BLaER1 (cell line): ENCODE measurements around the gene C11orf24.
"Not testable (repeated sequence)": the region's sequence is repeated elsewhere in the genome, so short reads cannot be mapped to it uniquely, and the experiment has no call there.

Experiments used
- H3K27ac ChIP-seq: shearing (Covaris generic); formaldehyde crosslinking; 2 replicates; pipeline ENCODE4 v1.8.1; 2022
- H3K27me3 ChIP-seq: shearing (Covaris generic); formaldehyde crosslinking; 2 replicates; pipeline ENCODE4 v1.8.1; 2022
- H3K36me3 ChIP-seq: shearing (Covaris generic); formaldehyde crosslinking; 2 replicates; pipeline ENCODE4 v1.8.1; 2022
- H3K4me1 ChIP-seq: shearing (Covaris generic); formaldehyde crosslinking; 2 replicates; pipeline ENCODE4 v1.8.1; 2022
- H3K4me2 ChIP-seq: shearing (Covaris generic); formaldehyde crosslinking; 2 replicates; pipeline ENCODE4 v1.8.1; 2022
- H3K4me3 ChIP-seq: shearing (Covaris generic); formaldehyde crosslinking; 2 replicates; pipeline ENCODE4 v1.8.1; 2022
- H3K9ac ChIP-seq: shearing (Covaris generic); formaldehyde crosslinking; 2 replicates; pipeline ENCODE4 v1.8.1; 2022
- H3K9me3 ChIP-seq: shearing (Covaris generic); formaldehyde crosslinking; 2 replicates; pipeline ENCODE4 v1.8.1; 2022
- H4K20me1 ChIP-seq: shearing (Covaris generic); formaldehyde crosslinking; 2 replicates; pipeline ENCODE4 v1.8.1; 2022
- Cebpa-rat ChIP-seq: shearing (Covaris generic); IDR thresholded peaks from 2 replicates; pipeline ENCODE4 v1.8.1; 2022

C11orf24 gene

DNA sequence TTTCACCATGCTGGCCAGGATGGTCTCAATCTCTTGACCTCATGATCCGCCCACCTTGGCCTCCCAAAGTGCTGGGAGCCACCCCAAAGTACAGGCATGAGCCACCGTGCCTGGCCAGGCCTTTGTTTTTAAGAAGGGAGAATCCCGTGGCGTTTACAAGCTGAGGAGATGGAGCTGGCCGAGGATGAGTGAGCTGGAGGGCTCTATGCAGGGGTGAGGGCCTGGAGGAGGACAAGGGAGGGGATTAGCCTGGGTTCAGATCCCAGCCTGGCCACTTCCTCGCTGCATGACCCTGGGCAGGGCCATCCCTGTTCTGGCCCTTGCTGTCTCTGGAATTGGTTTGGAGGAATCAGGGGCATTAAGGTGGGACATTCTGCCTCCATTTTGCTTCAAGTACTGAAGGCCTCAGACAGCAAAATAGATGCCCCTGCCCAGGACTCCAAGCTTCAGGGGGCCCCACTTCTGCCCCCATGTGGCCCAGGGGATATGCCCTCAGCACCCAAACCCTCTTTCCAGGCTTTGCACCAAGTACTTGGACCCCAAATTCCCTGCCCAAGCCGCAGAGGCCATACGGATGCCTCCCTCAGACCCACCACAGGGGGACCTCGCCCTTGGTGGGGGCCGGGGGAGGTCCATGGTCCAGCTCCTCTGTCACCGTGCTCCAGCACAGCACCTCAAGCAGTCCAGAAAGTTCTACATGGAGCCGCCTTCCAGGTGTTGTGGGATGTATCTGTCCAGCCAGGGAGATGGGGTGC is 28.5 kb upstream of the C11orf24 start:
- Histone ChIP-seq H3K27ac (no peak overlapping the region), H4K20me1 (no peaks in the 10 kb centered on the region), H3K4me1 (peaks cover 69% of the 10 kb centered on the region), H3K9me3 (peaks cover 16% of the 10 kb centered on the region), H3K4me2 (no peak overlapping the region), H3K4me3 (no peak overlapping the region), H3K9ac (no peak overlapping the region), H3K36me3 (peaks cover 8% of the 10 kb centered on the region; the same call in 1 of the 2 replicates), H3K27me3 (no peaks in the 10 kb centered on the region)
- no peak for TF ChIP-seq Cebpa-rat

DNA sequence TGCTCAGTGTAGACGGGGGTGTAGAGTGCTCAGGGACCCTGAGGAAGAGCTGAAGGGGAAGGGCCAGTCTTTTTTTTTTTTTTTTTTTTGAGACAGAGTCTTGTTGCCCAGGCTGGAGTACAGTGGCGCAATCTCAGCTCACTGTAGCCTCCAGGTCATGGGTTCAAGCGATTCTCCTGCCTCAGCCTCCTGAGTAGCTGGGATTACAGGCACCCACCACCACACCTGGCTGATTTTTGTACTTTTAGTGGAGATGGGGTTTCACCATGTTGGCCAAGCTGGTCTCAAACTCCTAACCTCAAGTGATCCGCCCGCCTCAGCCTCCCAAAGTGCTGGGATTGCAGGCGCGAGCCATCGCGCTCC is 27.7 kb upstream of the C11orf24 start:
- H3K9me3 ChIP-seq = peaks cover 11% of the 10 kb centered on the region
- H3K4me1 ChIP-seq = peaks cover 64% of the 10 kb centered on the region
- H3K27ac ChIP-seq = peak overlapping the region; percentile 56; the same call in 1 of the 2 replicates
- not testable (repeated sequence) for H3K27me3 ChIP-seq, H3K4me2 ChIP-seq, H3K9ac ChIP-seq, H4K20me1 ChIP-seq, H3K4me3 ChIP-seq, H3K36me3 ChIP-seq

DNA sequence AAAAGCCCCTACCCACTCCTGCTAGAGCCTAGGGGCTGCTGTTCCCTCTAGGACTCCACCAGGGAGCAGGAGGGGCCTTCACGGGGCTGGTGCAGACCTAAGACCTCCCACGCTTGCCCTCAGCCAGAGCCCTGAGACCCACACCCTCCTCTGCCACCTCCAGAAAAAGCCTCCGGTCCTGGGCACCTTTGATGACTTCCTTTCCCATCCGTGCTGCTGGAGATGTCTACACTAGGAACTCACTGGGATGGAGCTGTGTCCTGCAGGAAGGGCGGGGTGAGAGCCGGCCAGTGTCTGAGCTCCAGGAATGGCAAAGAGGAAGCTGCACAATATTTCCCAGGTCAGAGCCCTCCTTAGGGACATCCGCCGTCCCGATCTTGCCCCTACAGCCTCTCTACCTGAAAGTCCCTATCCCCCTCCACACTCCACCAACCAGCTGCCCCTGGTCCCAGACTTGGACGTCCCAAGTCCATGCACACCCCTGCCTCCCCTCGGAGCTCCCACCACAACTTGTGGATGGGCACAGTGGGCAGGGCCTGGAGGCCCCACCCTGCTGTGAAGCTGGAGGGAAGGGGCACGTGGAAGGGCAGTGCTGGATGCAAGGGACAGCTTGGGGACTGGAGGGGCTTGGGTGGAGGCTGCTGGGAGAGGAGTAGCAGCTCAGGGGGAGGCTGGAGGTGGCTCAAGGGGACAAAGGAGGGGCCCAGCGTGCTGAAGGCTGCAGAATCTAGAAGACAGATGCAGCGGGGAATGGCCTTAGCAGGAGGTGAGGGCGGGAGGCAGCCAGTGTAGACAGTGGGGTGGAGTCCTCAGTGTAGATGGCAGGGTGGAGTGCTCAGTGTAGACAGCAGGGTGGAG is 27.1 kb upstream of the C11orf24 start:
- Histone ChIP-seq H3K9me3 (peaks cover 5% of the 10 kb centered on the region), H3K9ac (no peak overlapping the region), H3K4me1 (peaks cover 64% of the 10 kb centered on the region), H3K27ac (peak overlapping the region; percentile 56; the same call in 1 of the 2 replicates), H3K4me2 (peak overlapping the region; percentile 22; the same call in 1 of the 2 replicates), H3K4me3 (no peak overlapping the region), H3K27me3 (no peaks in the 10 kb centered on the region), H3K36me3 (no peaks in the 10 kb centered on the region), H4K20me1 (no peaks in the 10 kb centered on the region)
- no peak for TF ChIP-seq Cebpa-rat

DNA sequence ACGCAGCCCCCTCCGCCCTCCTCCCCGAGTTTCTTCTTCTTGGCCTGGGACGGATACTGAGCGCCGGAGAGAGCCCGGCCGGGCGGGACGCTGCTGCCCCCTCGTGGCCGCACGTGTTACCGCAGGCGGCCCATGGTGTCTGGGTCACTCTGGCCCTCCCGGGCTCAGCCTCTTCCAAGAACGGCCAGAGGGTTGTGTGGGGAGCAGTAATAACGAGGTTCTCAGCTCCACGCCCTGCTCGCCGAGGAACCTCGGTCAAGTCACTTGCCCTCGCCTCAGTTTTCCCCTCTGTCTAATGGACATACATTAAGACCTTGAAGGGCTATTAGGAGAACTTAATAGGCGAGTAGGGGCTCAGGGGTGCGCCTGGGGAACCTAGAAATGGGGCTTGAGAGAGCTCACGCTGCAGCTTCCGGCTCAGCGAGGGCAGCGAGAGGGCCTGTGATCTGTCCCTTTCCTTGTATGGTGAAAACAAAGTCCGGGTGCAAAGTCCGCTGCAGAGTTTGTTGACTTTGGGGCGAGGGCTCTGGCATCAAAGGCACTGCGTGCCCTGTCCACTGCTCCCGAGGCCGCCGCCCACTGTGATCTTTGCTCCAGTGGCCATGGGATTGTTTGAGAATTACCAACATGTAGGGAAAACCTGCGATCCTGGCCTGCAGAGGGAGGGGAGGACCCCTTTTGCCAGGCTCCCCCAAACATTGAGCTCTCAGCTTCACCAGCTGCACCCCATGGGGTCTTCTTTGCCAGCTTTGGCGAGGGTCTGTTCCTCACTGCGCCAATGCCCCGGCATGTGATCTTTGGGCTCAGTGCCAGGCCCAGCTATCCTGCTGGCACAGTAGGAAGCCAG is 26.3 kb upstream of the C11orf24 start:
- H3K4me1 ChIP-seq = peaks cover 64% of the 10 kb centered on the region
- H3K4me2 ChIP-seq = peak overlapping the region; percentile 47
- no peaks in the 10 kb centered on the region for H3K36me3 ChIP-seq
- no peak for TF ChIP-seq Cebpa-rat
- no peak overlapping the region for H3K4me3 ChIP-seq
- H3K27me3 ChIP-seq = no peaks in the 10 kb centered on the region
- no peaks in the 10 kb centered on the region for H4K20me1 ChIP-seq
- no peak overlapping the region for H3K9ac ChIP-seq
- peak overlapping the region; percentile 56; the same call in 1 of the 2 replicates for H3K27ac ChIP-seq
- H3K9me3 ChIP-seq = no peaks in the 10 kb centered on the region

DNA sequence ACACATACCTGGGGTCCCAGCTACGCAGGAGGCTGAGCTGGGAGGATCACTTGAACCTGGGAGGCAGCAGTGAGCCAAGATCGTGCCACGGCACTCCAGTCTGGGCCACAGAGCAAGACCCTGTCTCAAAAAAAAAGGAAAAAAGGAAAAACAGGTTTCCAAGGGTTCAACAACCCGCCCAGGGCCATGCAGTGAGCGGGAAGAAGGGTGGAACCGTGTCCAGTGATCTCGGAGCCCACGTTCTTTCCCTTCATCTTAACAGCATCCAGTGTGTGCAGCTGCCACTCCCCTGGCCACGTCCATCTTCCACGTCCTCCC is 25.7 kb upstream of the C11orf24 start:
- Histone ChIP-seq H3K27ac (no peak overlapping the region), H3K9ac (no peak overlapping the region), H3K4me1 (peaks cover 64% of the 10 kb centered on the region), H4K20me1 (no peaks in the 10 kb centered on the region), H3K4me2 (peak overlapping the region; percentile 47), H3K36me3 (no peaks in the 10 kb centered on the region), H3K9me3 (no peaks in the 10 kb centered on the region), H3K27me3 (no peaks in the 10 kb centered on the region), H3K4me3 (no peak overlapping the region)
- TF ChIP-seq Cebpa-rat = no peak

DNA sequence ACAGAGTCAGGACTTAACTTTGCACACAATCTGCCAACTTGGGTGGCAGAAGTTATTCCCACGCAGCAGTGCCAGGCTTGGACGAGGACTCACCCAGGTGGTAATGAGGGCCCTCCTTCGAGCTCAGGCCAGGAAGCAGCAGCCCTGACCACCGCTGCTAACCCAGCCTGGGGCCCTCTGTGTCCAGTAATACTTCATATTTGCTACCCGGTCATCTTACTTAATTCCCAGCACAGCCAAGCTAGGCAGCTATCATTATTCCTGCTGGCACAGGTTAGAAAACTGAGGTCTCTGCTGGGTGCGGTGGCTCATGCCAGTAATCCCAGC is 25.2 kb upstream of the C11orf24 start:
- H3K27me3 ChIP-seq = no peaks in the 10 kb centered on the region
- peaks cover 60% of the 10 kb centered on the region for H3K4me1 ChIP-seq
- H3K4me2 ChIP-seq = peak overlapping the region; percentile 47
- no peaks in the 10 kb centered on the region for H4K20me1 ChIP-seq
- no peaks in the 10 kb centered on the region for H3K36me3 ChIP-seq
- H3K4me3 ChIP-seq = no peak overlapping the region
- H3K9ac ChIP-seq = peak overlapping the region; percentile 35; the same call in 1 of the 2 replicates
- no peaks in the 10 kb centered on the region for H3K9me3 ChIP-seq
- no peak for TF ChIP-seq Cebpa-rat
- 0 out of 2 replicates have a peak overlapping the region, but pooled peaks have one; percentile 52 for H3K27ac ChIP-seq

DNA sequence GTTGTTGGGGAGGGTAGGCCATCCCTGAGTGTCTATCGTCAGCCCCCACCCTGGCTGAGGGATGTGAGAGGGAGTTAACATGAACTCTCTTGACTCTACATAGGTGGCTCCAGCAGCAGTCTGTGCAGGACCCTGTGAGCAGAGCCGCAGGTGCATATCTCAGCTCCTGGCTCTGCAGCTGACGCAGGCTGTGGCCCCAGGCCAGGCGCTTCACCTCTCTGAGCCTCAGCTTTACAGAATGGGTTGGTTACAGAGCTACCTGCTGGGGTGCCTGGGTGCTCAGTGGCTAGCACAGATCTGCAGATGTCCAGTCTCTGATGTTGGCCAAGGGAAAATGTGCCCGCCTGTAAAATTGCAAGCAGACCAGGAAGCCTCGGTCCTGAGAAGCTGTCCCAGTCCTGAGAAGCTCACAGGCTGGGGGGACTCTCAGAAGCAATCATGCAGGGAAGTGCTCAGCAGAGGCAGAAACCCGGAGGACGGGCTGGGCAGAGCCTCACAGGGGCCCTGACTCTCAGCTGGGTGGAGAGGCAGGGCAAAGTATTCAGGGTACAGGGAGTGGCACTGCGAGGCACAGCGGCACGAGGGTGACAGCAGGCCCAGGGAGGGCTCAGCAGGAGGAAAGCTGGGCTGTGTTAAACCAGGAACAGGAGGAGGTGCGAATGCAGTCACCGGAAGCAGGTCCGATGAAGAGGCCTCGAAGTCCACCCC is 24.7 kb upstream of the C11orf24 start:
- H3K4me2 ChIP-seq = peak overlapping the region; percentile 47
- no peaks in the 10 kb centered on the region for H3K9me3 ChIP-seq
- H3K27me3 ChIP-seq = no peaks in the 10 kb centered on the region
- no peak for TF ChIP-seq Cebpa-rat
- no peaks in the 10 kb centered on the region for H3K36me3 ChIP-seq
- peaks cover 55% of the 10 kb centered on the region for H3K4me1 ChIP-seq
- peak overlapping the region; percentile 35; the same call in 1 of the 2 replicates for H3K9ac ChIP-seq
- no peaks in the 10 kb centered on the region for H4K20me1 ChIP-seq
- H3K4me3 ChIP-seq = no peak overlapping the region
- H3K27ac ChIP-seq = 0 out of 2 replicates have a peak overlapping the region, but pooled peaks have one; percentile 52

DNA sequence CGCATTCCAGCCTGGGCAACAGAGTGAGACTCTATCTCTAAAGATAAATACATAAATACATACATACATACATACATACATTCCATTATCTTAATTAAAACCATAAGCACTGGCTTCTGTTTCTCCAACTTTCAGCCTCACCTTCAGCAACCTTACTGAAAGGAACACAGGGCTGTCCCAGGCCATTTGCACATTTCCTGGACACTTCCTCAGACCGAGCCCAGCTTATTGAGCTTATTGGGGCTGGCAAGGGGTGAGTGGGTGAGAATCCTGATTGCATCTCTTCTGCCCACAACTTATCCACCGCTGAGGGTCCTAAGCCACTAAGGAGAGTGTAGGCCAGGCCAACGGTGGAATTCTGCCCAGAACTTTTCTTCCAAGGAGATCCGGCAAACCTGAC is 24.2 kb upstream of the C11orf24 start:
- Histone ChIP-seq H3K4me2 (no peak overlapping the region), H3K4me1 (peaks cover 55% of the 10 kb centered on the region), H3K36me3 (no peaks in the 10 kb centered on the region), H3K4me3 (no peak overlapping the region), H4K20me1 (no peaks in the 10 kb centered on the region), H3K9me3 (peaks cover 3% of the 10 kb centered on the region; the same call in 1 of the 2 replicates), H3K27me3 (no peaks in the 10 kb centered on the region), H3K27ac (0 out of 2 replicates have a peak overlapping the region, but pooled peaks have one; percentile 6), H3K9ac (no peak overlapping the region)
- TF ChIP-seq Cebpa-rat = no peak

DNA sequence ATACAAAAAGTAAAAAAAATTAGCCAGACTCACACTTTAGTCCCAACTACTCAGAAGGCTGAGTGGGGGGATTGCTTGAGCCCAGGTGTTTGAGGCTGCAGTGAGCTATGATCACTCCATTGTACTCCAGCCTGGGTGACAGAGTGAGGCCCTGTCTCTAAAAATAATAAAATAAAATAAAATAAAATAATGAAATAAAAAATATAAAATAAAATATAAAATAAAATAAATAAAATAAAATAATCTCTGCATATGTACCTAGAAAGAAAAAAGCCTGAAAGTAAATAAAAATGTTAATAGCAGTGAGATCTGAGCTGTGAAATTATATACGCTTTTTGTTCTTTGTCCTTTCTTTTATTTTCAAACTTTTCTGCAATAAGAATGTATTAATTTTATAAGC is 23.5 kb upstream of the C11orf24 start:
- no peak for TF ChIP-seq Cebpa-rat
- no peaks in the 10 kb centered on the region for H4K20me1 ChIP-seq
- H3K9me3 ChIP-seq = peaks cover 9% of the 10 kb centered on the region
- no peaks in the 10 kb centered on the region for H3K36me3 ChIP-seq
- H3K27me3 ChIP-seq = no peaks in the 10 kb centered on the region
- no peak overlapping the region for H3K27ac ChIP-seq
- H3K4me1 ChIP-seq = peaks cover 55% of the 10 kb centered on the region
- no peak overlapping the region for H3K4me2 ChIP-seq
- no peak overlapping the region for H3K4me3 ChIP-seq
- no peak overlapping the region for H3K9ac ChIP-seq
